Neural progenitor cell (in vitro differentiated cells): ENCODE results near the gene DCTPP1.

Experiments
- EZH2 ChIP-seq: fragments of 200-600 bp; sonication (generic); IDR thresholded peaks from 2 replicates; pipeline ENCODE4 v1.6.1; 2017; ENCODE audit warnings: antibody characterized with exemption, mild to moderate bottlenecking, moderate library complexity
- EZH2phosphoT487 ChIP-seq: fragments of 200-600 bp; sonication (generic); IDR thresholded peaks from 2 replicates; pipeline ENCODE4 v1.6.1; 2017; ENCODE audit warnings: antibody characterized with exemption
- TF ChIP-seq, protein P1 (sequence below): fragments of 200-600 bp; sonication (generic); IDR thresholded peaks from 2 replicates; pipeline ENCODE4 v1.5.1; 2017; ENCODE audit warnings: antibody characterized with exemption, mild to moderate bottlenecking

DNA sequence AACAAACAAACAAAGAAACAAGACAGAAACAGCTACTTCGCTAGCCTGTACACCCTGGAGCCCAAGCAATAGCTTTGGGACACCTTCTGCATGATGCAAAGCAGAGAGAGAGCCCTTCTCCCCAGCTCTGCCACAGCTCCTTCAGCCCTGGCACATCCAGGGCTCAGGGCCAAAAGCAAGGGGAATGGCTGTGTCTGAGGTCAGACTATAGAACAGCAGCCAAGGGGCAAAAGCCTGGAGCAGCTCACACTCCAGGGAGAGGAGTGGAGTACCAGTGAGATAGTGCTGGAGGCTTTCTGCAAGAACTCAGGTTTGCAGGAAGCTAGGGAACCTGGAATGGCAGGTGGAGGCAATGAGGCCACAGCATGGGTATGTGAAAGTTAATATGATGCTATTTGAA lies 27.4 kb upstream of the DCTPP1 start:
- TF ChIP-seq, protein P1, sequence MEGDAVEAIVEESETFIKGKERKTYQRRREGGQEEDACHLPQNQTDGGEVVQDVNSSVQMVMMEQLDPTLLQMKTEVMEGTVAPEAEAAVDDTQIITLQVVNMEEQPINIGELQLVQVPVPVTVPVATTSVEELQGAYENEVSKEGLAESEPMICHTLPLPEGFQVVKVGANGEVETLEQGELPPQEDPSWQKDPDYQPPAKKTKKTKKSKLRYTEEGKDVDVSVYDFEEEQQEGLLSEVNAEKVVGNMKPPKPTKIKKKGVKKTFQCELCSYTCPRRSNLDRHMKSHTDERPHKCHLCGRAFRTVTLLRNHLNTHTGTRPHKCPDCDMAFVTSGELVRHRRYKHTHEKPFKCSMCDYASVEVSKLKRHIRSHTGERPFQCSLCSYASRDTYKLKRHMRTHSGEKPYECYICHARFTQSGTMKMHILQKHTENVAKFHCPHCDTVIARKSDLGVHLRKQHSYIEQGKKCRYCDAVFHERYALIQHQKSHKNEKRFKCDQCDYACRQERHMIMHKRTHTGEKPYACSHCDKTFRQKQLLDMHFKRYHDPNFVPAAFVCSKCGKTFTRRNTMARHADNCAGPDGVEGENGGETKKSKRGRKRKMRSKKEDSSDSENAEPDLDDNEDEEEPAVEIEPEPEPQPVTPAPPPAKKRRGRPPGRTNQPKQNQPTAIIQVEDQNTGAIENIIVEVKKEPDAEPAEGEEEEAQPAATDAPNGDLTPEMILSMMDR, result no peak
- TF ChIP-seq EZH2phosphoT487 (no peak), EZH2 (no peak)
